DOHH2 (cell line): Measurements from ENCODE around the gene URB1.

Source experiments
- EZH2phosphoT487 ChIP-seq: fragments of 200-600 bp; sonication (generic); IDR thresholded peaks from 2 replicates; pipeline ENCODE4 v1.6.1; 2017; ENCODE audit warnings: borderline replicate concordance, mild to moderate bottlenecking, antibody characterized with exemption, low read length, moderate library complexity, mixed read lengths
- TF ChIP-seq, protein P1 (sequence below): fragments of 200-600 bp; sonication (generic); IDR thresholded peaks from one replicate; pipeline ENCODE4 v1.5.1; 2014; ENCODE audit warnings: antibody characterized with exemption, mild to moderate bottlenecking, low read depth, low read length; ENCODE audit not compliant: poor library complexity, severe bottlenecking

- TF ChIP-seq, protein P1, sequence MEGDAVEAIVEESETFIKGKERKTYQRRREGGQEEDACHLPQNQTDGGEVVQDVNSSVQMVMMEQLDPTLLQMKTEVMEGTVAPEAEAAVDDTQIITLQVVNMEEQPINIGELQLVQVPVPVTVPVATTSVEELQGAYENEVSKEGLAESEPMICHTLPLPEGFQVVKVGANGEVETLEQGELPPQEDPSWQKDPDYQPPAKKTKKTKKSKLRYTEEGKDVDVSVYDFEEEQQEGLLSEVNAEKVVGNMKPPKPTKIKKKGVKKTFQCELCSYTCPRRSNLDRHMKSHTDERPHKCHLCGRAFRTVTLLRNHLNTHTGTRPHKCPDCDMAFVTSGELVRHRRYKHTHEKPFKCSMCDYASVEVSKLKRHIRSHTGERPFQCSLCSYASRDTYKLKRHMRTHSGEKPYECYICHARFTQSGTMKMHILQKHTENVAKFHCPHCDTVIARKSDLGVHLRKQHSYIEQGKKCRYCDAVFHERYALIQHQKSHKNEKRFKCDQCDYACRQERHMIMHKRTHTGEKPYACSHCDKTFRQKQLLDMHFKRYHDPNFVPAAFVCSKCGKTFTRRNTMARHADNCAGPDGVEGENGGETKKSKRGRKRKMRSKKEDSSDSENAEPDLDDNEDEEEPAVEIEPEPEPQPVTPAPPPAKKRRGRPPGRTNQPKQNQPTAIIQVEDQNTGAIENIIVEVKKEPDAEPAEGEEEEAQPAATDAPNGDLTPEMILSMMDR: no peak
- TF ChIP-seq EZH2phosphoT487: no peak
Observed at GRCh38 chr21:32279377-32279680, 113.5 kb downstream of the URB1 start.
